GM21367 (cell line): Measurements from ENCODE around the gene SLC22A31.
A peak's percentile ranks its signal among the peaks of the same experiment; 100 is the strongest.

Experiments
- ATAC-seq: cut with Tn5 transposase; IDR thresholded peaks from one replicate; pipeline ENCODE4 v1.9.1; 2021; ENCODE audit not compliant: unreplicated experiment

SLC22A31 gene

GRCh38 chr16:89179656-89180315 is 20.6 kb downstream of the SLC22A31 start:
- no peak for ATAC-seq

GRCh38 chr16:89179148-89179484 is 21.2 kb downstream of the SLC22A31 start:
- ATAC-seq: no peak

GRCh38 chr16:89178453-89179147 is 21.7 kb downstream of the SLC22A31 start:
- no peak for ATAC-seq

- no peak for ATAC-seq
These were observed 22.8 kb downstream of the SLC22A31 start for GRCh38 chr16:89177501-89177900.

- no peak for ATAC-seq
These were observed 23.6 kb downstream of the SLC22A31 start for GRCh38 chr16:89176717-89177116.

DNA sequence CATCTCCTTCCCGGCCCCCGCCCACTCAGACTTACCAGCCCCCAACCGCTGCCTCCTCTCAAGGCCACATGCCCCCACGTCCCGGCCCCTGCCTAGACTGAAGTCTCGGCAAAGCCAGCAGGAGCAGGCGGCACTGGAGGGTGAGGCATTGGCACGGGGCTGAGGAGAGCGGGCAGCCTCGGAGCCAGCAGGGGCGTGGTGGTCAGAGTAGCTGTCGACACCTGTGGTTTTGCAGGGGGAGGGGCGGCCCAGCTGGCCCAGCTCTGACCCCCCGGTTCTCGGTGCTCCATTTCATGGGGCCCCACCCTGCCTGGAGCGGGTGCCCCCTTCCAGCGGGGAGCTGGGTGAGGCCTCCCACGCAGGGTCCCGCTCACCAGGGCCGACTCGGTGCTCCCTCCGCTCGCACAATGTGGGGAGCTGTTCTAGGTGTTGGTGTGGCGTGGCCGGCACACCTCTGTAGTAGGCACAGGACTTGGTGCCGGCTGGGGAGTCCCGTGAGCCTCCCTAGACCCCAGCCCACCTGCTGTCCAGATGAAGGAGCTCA is 24.1 kb downstream of the SLC22A31 start:
- ATAC-seq: no peak

- no peak for ATAC-seq
These were observed 24.8 kb downstream of the SLC22A31 start for GRCh38 chr16:89175280-89176146.

DNA sequence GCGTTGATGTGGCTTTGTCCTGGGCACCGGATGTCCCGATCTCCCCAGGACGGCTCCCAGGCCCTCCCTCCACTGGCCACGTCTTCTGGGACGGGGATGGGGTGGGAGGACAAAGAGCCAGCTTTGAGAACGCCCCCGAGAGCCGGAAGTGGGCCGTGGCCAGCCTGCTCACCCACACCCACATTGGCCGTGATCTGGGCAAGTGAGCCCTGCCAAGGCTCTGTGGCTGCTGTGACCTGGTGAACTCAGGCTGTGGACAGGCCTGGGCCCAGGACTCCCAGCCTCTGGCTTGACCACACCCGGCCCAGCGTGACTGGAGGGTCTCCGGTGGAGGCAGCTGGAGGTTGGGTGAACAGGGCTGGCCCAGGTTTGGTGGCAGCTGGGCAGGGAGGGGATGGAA is 25.5 kb downstream of the SLC22A31 start:
- no peak for ATAC-seq

DNA sequence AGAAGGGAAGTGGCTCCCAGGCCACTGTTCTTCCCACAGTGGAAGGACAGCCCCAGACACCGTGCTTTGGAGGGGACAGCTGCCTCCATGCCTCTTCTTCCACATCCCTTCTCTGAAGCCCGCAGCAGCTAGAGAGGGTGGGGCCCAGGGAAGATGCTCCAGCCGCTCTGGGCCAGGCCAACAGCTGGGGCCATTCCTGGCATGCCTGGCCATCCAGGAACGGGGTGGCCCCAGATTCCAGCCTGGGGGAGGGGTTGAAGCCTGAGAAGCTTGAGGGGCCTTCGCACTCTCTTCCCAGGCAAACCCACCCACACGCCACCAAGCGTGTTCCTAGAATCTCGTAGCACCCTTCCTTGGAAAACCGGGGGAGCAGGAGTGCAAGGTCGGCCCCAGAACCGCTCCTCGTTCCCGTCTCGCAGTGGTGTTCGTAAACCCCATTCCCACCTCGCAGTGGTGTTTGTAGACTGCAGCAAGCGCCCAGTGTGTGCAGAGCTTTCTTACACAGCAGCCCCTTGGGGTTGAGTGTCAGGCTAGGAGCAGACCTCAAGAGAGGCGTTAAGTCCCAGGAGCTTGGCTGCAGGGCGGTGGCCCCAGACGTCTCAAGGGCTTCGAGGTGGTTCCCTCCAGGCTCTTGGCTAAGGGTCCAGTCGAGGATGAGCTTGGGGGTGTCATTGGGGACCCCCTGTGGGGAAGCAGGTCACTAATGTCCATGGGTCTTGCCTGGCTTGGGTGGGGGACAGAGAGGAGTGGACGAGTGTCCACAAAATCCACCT is 26.1 kb downstream of the SLC22A31 start:
- no peak for ATAC-seq

DNA sequence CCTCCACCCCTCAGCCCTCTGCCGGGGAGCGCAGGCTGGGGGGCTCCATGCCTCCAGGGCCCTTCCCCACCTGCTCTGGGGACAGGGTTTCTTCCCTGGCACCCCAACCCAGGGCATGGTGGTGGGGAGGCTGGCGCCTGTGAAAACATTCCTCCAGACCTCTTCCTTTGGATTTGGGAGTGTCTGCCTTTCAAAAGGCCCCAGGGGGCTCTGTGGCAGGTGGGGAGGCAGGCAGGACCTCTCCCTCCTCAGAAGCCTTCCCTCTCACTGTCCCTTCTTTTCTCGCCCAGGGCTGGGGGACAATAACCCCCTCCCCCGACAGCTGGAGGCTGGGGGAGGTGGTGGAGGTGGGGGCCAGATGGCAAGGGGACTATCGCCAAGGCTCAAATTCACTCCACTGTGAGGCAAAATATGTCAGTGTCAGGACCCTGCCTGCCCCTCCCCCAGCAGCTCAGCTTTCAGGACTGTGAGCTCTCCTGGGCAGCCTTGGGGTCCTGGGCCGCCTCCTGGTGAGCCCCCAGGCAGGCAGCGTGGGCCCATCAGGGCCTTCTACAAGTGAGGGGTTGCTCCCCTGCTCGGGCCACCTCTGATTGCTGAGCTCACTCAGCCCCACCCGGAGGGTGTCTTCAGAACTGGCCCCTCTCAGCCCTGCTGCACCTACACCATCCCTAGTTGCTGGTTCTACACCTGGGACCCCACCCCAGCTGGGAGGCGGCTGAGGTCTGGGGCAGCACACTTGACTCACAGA is 27.0 kb downstream of the SLC22A31 start:
- no peak for ATAC-seq

DNA sequence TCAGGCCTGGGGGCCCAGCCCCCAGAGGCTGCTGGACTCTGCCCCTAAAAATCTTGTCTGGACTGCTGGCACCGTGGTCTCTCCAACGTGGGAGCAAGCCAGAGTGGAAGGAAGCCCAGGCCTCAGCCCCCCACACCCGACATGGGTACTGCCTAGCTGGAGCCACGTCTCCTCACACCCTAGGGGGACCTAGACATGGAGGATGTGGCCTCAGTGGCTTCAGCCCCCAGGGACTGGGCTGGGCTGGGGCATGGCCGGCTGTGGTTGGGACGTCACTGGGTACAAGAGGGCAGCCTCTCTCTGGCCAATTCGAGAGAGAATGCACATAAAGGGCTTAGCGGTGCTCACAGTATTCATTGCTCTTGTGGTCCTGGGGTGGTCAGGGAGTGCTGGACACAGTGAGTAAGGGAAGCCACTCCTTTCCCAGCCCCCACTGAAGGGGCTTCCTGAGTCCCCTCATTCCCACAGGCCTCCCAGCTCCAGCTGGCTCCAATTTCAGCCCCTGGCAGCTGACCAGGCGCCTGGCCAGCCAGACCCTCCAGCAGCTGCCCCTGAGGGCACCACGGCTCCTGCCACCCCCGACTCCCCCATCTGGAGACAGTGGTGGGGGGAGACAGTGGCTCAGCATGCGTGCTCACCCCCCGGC is 27.7 kb downstream of the SLC22A31 start:
- no peak for ATAC-seq

- no peak for ATAC-seq
These were observed 28.2 kb downstream of the SLC22A31 start for GRCh38 chr16:89172171-89172527.

DNA sequence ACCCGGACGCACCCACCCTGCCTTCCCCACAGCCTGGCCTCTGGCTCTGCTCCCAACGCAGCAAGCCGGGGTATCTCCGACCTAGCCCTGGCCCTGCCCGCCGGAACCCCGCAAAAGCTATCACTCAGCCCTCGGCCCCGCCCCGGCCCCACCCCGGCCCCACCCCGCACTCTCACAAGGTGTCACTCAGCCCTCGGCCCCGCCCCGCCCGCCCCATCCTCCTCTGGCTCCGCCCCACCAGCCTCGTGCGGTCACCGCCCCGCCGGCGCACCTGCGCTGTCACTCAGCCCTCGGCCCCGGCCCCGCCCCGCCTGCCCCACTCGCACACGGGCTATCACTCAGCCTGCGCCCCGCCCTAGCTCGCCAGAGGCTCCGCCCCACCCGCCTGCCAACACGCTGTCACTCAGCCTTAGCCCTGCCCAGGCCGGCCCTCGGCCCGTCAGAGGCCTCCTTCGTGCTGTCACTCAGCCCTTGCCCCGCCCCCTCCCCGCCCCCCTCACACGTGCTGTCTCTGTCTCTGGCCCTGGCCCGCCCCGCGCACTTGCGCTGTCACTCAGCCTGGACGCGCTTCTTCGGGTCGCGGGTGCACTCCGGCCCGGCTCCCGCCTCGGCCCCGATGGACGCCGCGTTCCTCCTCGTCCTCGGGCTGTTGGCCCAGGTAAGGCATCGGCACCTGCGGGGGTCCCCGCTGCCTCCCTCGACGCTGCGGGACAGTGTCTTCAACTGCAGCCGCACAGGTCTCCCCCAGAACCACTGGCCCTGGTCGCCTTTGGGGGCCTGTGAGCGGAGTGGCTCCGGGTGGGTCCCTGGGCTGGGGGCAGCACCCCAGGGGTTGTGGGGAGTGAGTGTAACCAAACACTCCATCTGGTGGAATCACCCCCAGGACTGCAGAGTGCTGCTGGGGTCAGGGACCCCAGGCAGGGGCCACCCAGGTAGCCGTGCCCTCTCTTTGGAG is 28.8 kb downstream of the SLC22A31 start, which contains the start of gene CDH15:
Gene CDH15 (plus strand): TSS at position 533 of the 955 bp plus-strand sequence. CDS start 84 bp downstream, at position 617.
- peak; percentile 75 for ATAC-seq

DNA sequence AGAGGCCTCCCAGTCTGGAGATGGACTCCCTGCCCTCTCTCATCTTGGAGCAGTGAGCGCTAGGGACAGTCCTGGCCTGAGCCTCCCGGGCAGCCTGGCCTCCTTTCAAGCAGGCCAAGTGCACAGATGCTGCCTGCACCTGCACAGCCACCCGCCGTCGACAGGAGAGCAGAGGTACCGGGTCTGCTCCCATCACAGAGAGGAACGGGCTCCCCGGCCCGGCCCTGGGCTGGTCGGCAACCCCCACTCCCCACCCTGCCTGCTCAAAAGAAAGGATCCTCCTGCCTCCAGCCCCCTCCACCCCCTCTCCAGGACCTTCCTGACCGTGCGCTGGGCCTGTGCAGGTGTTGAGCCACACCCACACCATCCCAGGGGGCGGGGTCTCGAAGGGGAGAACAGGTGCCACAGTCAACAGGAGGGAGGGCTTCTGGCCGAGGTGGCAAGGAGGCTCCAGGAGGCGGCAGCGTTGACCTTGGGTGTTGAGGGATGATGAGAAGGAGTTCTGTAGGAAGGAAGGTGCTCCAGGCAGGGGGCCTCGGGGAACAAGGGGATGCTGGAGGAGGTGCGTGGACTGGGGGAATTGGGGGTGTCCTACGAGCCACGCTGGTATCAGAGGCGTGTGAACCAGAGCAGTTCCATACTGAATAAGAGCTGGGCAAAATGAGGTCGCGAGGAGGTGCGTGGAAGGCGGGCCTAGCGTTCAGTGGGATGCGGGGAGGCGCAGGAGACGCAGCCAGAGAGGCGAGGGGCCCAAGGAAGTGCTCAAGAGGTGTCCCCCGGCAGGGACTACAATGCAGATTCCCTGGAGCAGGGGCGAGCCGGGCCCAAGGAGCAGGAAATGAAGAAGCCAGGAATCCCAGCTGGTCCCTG is 29.8 kb downstream of the SLC22A31 start:
- ATAC-seq: no peak

- ATAC-seq: no peak
These were observed 30.6 kb downstream of the SLC22A31 start for GRCh38 chr16:89169778-89170177.

- ATAC-seq: no peak
These were observed 31.8 kb downstream of the SLC22A31 start for GRCh38 chr16:89168381-89169189.
